HG02642 (cell line): ENCODE results near the gene LLGL2.

ENCODE experiments used
- ATAC-seq: cut with Tn5 transposase; IDR thresholded peaks from one replicate; pipeline ENCODE4 v1.9.1; 2021; ENCODE audit warnings: mild to moderate bottlenecking; ENCODE audit not compliant: unreplicated experiment, poor library complexity

LLGL2 gene

GRCh38 chr17:75490953-75491649 is 34.4 kb upstream of the LLGL2 start:
- no peak for ATAC-seq

GRCh38 chr17:75491680-75492079 is 33.8 kb upstream of the LLGL2 start:
- ATAC-seq: no peak

- no peak for ATAC-seq
Measured at GRCh38 chr17:75492555-75493168, 32.8 kb upstream of the LLGL2 start.

GRCh38 chr17:75493476-75494129 is 31.9 kb upstream of the LLGL2 start:
- ATAC-seq: no peak

GRCh38 chr17:75494326-75494877 is 31.1 kb upstream of the LLGL2 start:
- ATAC-seq: no peak

GRCh38 chr17:75496005-75496404 is 29.5 kb upstream of the LLGL2 start:
- no peak for ATAC-seq

- ATAC-seq: no peak
Measured at GRCh38 chr17:75498039-75498725, 27.3 kb upstream of the LLGL2 start.

- no peak for ATAC-seq
Measured at GRCh38 chr17:75498726-75499213, 26.7 kb upstream of the LLGL2 start.

- no peak for ATAC-seq
Measured at GRCh38 chr17:75499313-75500022, 26.0 kb upstream of the LLGL2 start.

- ATAC-seq: no peak
Measured at GRCh38 chr17:75500419-75501216, 24.9 kb upstream of the LLGL2 start.

GRCh38 chr17:75501378-75502071 is 24.0 kb upstream of the LLGL2 start:
- ATAC-seq: no peak

GRCh38 chr17:75502072-75502720 is 23.3 kb upstream of the LLGL2 start:
- no peak for ATAC-seq

GRCh38 chr17:75502721-75503329 is 22.7 kb upstream of the LLGL2 start:
- no peak for ATAC-seq

- no peak for ATAC-seq
Measured at GRCh38 chr17:75503337-75503950, 22.1 kb upstream of the LLGL2 start.

GRCh38 chr17:75503976-75504346 is 21.5 kb upstream of the LLGL2 start:
- no peak for ATAC-seq

- ATAC-seq: no peak
Measured at GRCh38 chr17:75504347-75505151, 20.9 kb upstream of the LLGL2 start.

- no peak for ATAC-seq
Measured at GRCh38 chr17:75505152-75505409, 20.4 kb upstream of the LLGL2 start.
